ENCODE measurements around the gene RIPOR3. TPM values are rescaled to one million over a fixed set of nuclear protein-coding genes. Genes with fewer than 3 reads are reported as not detected.
A peak's percentile ranks its signal among the peaks of the same experiment; 100 is the strongest.
"Not testable (repeated sequence)": the region's sequence is repeated elsewhere in the genome, so short reads cannot be mapped to it uniquely, and the experiment has no call there.

RIPOR3 gene
- total RNA-seq, 4 donors from 2014 or later: 8.2 to 51.2 (median 20.5) TPM

GRCh38 chr20:50676858-50677257 lies 14.5 kb downstream of the RIPOR3 start:
- no peak overlapping the region for H3K27ac ChIP-seq
- no peaks in the 10 kb centered on the region for H3K27me3 ChIP-seq
- H3K4me3 ChIP-seq: no peak overlapping the region
- no peaks in the 10 kb centered on the region for H3K9me3 ChIP-seq
- H3K4me1 ChIP-seq: peaks cover 0 to 31% (median 0%) of the 10 kb centered on the region in 4 donors
- DNase-seq: no peak
- H3K36me3 ChIP-seq: no peaks in the 10 kb centered on the region
- TF ChIP-seq CTCF (IDR thresholded peaks at IDR 0.05): no peak
- no peak for TF ChIP-seq POLR2A (IDR thresholded peaks at IDR 0.05)

GRCh38 chr20:50676377-50676731 lies 15.0 kb downstream of the RIPOR3 start:
- not testable (repeated sequence) for H3K36me3 ChIP-seq, H3K27ac ChIP-seq, H3K27me3 ChIP-seq, DNase-seq, H3K9me3 ChIP-seq, H3K4me3 ChIP-seq
- peaks cover 0 to 31% (median 0%) of the 10 kb centered on the region in 4 donors for H3K4me1 ChIP-seq

DNA sequence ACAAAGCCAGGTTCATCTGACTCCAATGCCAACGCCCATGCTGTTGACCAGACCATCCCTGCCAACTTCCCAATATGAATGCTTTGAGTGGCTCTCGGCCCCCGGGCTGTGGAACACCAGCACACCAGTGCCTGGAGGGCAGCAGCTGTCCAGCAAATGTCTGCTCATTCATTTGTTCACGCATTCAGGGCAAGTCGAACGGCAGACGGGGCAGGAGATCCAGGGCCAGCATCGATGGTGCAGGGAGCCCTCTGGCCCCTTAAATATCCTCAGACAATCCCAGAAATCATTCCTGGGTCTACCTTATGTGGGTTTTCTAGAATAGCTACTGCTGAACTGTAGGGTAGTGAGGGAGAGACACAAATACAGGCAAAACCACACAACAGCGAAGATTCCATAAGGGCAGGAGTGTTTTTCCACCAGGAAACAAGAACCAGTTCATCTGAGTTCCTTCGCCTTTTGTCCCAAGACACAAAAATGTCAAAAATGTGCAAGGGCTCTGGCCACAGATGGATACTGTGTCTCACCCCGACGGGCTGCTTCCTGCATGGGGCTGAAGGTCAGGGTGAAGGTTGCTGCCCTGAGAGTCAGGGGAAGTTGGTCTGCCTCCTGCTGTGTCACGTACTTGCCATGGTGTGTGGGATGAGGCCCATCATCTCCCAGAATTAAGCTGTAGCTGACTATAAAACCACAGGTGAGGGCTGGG lies 15.5 kb downstream of the RIPOR3 start:
- Histone ChIP-seq H3K9me3 (no peaks in the 10 kb centered on the region), H3K27ac (peak overlapping the region in 1 of 4 donors; percentile 35), H3K27me3 (no peaks in the 10 kb centered on the region), H3K4me1 (peaks cover 0 to 31% (median 0%) of the 10 kb centered on the region in 4 donors), H3K36me3 (no peaks in the 10 kb centered on the region), H3K4me3 (no peak overlapping the region)
- no peak for TF ChIP-seq POLR2A (IDR thresholded peaks at IDR 0.05)
- TF ChIP-seq CTCF (IDR thresholded peaks at IDR 0.05): no peak
- no peak for DNase-seq

GRCh38 chr20:50674138-50674825 lies 17.1 kb downstream of the RIPOR3 start:
- TF ChIP-seq POLR2A (IDR thresholded peaks at IDR 0.05) (no peak), CTCF (IDR thresholded peaks at IDR 0.05) (no peak)
- Histone ChIP-seq H3K4me3 (no peak overlapping the region), H3K27me3 (no peaks in the 10 kb centered on the region), H3K9me3 (no peaks in the 10 kb centered on the region), H3K27ac (peak overlapping the region in 3 of 4 donors; percentile 18 to 33 (median 28)), H3K36me3 (no peaks in the 10 kb centered on the region), H3K4me1 (peaks cover 0 to 16% (median 0%) of the 10 kb centered on the region in 4 donors)
- DNase-seq: no peak

DNA sequence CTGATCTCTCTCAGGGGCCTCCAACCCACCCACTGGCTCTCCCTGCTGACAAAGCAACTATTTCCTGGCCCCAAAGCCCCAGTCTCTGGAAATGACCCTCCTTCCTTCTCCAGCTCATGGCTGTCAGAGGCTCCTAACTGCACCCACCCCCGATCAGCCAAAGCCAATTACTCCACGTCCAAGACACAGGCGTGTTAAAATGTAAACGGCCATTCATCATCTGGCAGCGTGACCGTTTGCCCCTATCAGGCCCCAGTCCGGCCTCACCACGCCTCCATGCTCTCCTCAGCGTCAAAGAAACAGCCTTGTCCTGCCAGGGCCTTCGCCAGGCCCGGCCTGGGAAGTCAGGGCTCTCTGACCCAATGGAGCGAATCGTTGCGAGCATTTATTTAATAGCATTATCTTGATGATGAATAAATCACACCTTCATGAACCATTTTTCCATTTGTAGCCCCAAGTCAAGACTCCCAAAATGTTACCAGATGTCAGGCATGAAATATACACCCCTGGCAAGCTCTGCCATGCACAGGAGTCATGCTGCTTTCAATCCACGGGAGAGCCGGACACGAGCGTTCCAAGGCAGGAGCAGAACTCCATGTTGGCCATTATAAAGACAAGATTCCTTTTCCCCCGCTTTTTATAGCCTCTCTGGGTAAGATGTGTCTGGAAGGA lies 17.7 kb downstream of the RIPOR3 start:
- Histone ChIP-seq H3K4me1 (peaks cover 0 to 15% (median 0%) of the 10 kb centered on the region in 4 donors), H3K27me3 (no peaks in the 10 kb centered on the region), H3K9me3 (no peaks in the 10 kb centered on the region), H3K4me3 (no peak overlapping the region), H3K27ac (peak overlapping the region in 3 of 4 donors; percentile 25 to 33 (median 28)), H3K36me3 (no peaks in the 10 kb centered on the region)
- peak in 1 of 3 donors; percentile 52 for DNase-seq
- TF ChIP-seq CTCF (IDR thresholded peaks at IDR 0.05) (no peak), POLR2A (IDR thresholded peaks at IDR 0.05) (no peak)

DNA sequence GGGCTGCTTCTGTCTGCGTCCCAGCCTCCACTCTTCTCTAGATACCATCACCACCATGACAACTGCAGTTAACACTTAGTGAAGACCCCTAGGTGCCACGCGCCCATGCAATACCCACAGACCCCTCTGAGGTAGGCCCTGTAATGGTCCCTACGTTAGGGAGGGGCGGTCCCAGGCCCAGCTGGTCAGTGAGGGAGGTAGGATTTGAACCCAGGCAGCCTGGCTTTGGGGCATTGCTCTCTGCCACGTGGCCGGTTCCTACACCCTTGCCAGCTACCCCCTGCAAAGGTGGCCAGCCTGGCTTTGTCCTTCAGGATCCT lies 18.2 kb downstream of the RIPOR3 start:
- Histone ChIP-seq H3K36me3 (no peaks in the 10 kb centered on the region), H3K27ac (peak overlapping the region in 1 of 4 donors; percentile 25)
- no peak for DNase-seq

More for the DNA sequence above, 18.2 kb downstream of the RIPOR3 start:
- H3K27me3 ChIP-seq: no peaks in the 10 kb centered on the region
- H3K4me1 ChIP-seq: peaks cover 0 to 12% (median 0%) of the 10 kb centered on the region in 4 donors
- H3K9me3 ChIP-seq: no peaks in the 10 kb centered on the region
- no peak for TF ChIP-seq CTCF (IDR thresholded peaks at IDR 0.05)
- TF ChIP-seq POLR2A (IDR thresholded peaks at IDR 0.05): no peak
- no peak overlapping the region for H3K4me3 ChIP-seq
